ENCODE results near the gene PRRX2.

PRRX2 gene

DNA sequence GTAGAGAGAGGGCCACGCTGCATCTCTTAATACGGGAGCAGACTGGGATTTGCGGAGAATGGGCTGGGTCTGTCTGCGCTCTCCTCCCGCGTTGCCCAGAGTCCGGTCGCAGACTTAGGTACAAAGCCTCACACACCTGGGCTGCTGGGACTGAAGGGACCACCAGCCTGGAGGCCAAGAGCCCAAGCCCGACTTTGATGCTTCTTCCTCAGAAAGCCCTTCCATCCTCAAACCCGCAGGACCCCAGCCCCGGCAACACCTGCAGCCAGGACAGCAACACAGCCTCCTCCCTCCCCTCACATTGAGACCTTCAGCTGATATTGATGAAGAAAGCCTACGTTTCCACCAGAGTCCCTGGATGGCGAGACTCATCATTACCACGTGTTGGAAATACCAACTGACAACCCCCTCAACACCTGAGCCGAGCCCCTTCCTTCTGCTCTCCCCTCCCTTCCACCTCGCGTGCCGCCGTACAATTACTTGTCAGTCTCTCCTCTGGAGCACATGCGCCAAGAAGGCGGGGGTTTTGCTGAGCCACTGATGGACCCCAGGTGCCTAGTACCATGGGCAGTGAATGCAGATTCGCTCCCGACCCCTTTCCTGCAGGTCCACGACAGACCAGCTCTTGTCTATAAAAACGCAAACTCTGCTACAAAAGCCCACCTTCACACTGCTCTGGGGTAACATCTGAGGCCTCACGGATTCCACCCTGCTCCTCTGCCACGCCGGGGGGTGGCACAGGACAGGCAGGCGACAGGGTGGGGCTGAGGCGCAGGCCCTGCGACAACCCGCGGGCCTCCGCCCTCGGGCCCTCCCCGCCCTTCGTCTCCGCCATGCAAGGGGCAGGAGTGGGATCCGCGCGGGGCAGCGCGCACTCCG, 24.3 kb upstream of the PRRX2 start (continued):
- peak; percentile 40 for TF ChIP-seq REST (tag by site-specific recombination; IDR thresholded peaks at IDR 0.05)
- no peak for TF ChIP-seq ZNF174 (tag by site-specific recombination; IDR thresholded peaks at IDR 0.05)
- no peak for TF ChIP-seq SCRT2 (tag by site-specific recombination; IDR thresholded peaks at IDR 0.05)
- TF ChIP-seq GLIS2 (tag by site-specific recombination; IDR thresholded peaks at IDR 0.05), result peak; percentile 50
- TF ChIP-seq, protein P1, sequence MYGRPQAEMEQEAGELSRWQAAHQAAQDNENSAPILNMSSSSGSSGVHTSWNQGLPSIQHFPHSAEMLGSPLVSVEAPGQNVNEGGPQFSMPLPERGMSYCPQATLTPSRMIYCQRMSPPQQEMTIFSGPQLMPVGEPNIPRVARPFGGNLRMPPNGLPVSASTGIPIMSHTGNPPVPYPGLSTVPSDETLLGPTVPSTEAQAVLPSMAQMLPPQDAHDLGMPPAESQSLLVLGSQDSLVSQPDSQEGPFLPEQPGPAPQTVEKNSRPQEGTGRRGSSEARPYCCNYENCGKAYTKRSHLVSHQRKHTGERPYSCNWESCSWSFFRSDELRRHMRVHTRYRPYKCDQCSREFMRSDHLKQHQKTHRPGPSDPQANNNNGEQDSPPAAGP (tag by site-specific recombination; IDR thresholded peaks at IDR 0.05), result peak; percentile 65
- no peak for TF ChIP-seq ZNF449 (tag by site-specific recombination; IDR thresholded peaks at IDR 0.05)
- no peak for TF ChIP-seq ZNF777 (tag by site-specific recombination; IDR thresholded peaks at IDR 0.05; ENCODE audit: borderline replicate concordance)
- no peak for TF ChIP-seq ZNF112 (tag by site-specific recombination; IDR thresholded peaks at IDR 0.05)
- no peak for TF ChIP-seq ZNF274 (IDR thresholded peaks at IDR 0.05; ENCODE audit: low read length)
- TF ChIP-seq ZNF274 (tag by site-specific recombination; IDR thresholded peaks at IDR 0.05; ENCODE audit: borderline replicate concordance), result no peak
- TF ChIP-seq ZNF335 (tag by site-specific recombination; conservative IDR thresholded peaks at IDR 0.05), result peak; percentile 96
- no peak for TF ChIP-seq ZNF768 (tag by site-specific recombination; IDR thresholded peaks at IDR 0.05)
- peak; percentile 72; the same call in 1 of the 2 replicates for TF ChIP-seq KLF7 (tag by site-specific recombination; IDR thresholded peaks at IDR 0.05; ENCODE audit: borderline replicate concordance)

- Histone ChIP-seq H3K27ac (ENCODE audit: extremely low read depth, low read depth, low read length) (peak within 1 kb of the TSS; percentile 70), H3K4me3 (ENCODE audit: low read depth, low read length) (peak within 1 kb of the TSS; percentile 79), H3K4me1 (ENCODE audit: control insufficient read depth, insufficient read depth, low read length) (peaks cover 11% of the 10 kb centered on the region), H3K9me3 (ENCODE audit: control insufficient read depth, insufficient read depth, low read depth, low read length) (no peaks in the 10 kb centered on the region), H3K36me3 (ENCODE audit: control insufficient read depth in 2 of 2, insufficient read depth in 1 of 2, low read length in 2 of 2) (peaks cover 4 to 30% of the 10 kb centered on the region in 2 experiments; a peak in 1 of 3 replicates)
- POLR2A ChIA-PET, result interaction anchor here (0.6 to 1.2 kb wide), 2 partner anchors 71 to 96 kb away, joined by 3 read pairs; no protein-coding TSS in a partner anchor
- CTCF ChIA-PET, result interaction anchor here (0.5 to 3.6 kb wide), 38 partner anchors 10 to 517 kb away, joined by 3 to 30 read pairs (median 4); no protein-coding TSS in a partner anchor
- TF ChIP-seq ZBTB7A (tag by site-specific recombination; IDR thresholded peaks at IDR 0.05; ENCODE audit: low read depth) (peak; percentile 89), ZBTB48 (tag by site-specific recombination; IDR thresholded peaks at IDR 0.05) (peak; percentile 49; the same call in 1 of the 2 replicates), KLF16 (tag by site-specific recombination; IDR thresholded peaks at IDR 0.05) (peak; percentile 95), BCL11A (tag by site-specific recombination; IDR thresholded peaks at IDR 0.05; ENCODE audit: low read depth) (peak; percentile 95), ZNF610 (tag by site-specific recombination; IDR thresholded peaks at IDR 0.05; ENCODE audit: borderline replicate concordance) (0 out of 2 replicates have a peak, but pooled peaks have one; percentile 39), ZXDB (tag by site-specific recombination; IDR thresholded peaks at IDR 0.05) (peak; percentile 97), ZBTB8A (tag by site-specific recombination; IDR thresholded peaks at IDR 0.05) (peak; percentile 86), ZNF621 (tag by site-specific recombination; IDR thresholded peaks at IDR 0.05) (no peak), YY2 (tag by site-specific recombination; IDR thresholded peaks at IDR 0.05) (peak; percentile 75), ZSCAN23 (tag by site-specific recombination; IDR thresholded peaks at IDR 0.05) (0 out of 2 replicates have a peak, but pooled peaks have one; percentile 33), ZNF10 (tag by site-specific recombination; IDR thresholded peaks at IDR 0.05) (peak; percentile 96), ZNF791 (tag by site-specific recombination; IDR thresholded peaks at IDR 0.05) (no peak)
- TF ChIP-seq, protein P2, sequence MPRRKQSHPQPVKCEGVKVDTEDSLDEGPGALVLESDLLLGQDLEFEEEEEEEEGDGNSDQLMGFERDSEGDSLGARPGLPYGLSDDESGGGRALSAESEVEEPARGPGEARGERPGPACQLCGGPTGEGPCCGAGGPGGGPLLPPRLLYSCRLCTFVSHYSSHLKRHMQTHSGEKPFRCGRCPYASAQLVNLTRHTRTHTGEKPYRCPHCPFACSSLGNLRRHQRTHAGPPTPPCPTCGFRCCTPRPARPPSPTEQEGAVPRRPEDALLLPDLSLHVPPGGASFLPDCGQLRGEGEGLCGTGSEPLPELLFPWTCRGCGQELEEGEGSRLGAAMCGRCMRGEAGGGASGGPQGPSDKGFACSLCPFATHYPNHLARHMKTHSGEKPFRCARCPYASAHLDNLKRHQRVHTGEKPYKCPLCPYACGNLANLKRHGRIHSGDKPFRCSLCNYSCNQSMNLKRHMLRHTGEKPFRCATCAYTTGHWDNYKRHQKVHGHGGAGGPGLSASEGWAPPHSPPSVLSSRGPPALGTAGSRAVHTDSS (tag by site-specific recombination; IDR thresholded peaks at IDR 0.05), result no peak
These were observed 23.5 kb upstream of the PRRX2 start, which contains the start of gene ASB6 for GRCh38 chr9:129641750-129642585. TSS of gene ASB6 (minus strand) at chr9:129642151. CDS start at chr9:129641999, 152 bp downstream.

All from HEK293 (cell line).